ENCODE measurements around the gene CARD9. TPM values are rescaled to one million over a fixed set of nuclear protein-coding genes. Genes with fewer than 3 reads are reported as not detected.

Gene CARD9
- total RNA-seq, 2 experiments from 2014 or later: 0.92 to 1.7 TPM

- ChIA-PET CTCF (ENCODE audit: unreplicated experiment) (no interaction called here), POLR2A (no interaction called here)
- intact Hi-C loops (cut with micrococcal nuclease; ENCODE audit: unreplicated experiment): no loop called here
- no peaks in the 10 kb centered on the region for H3K79me2 ChIP-seq (ENCODE audit: insufficient read depth, low read depth, low read length)
- no peak for DNase-seq (ENCODE audit: low spot score)
- H3K27ac ChIP-seq (ENCODE audit: low read depth, low read length, poor library complexity, severe bottlenecking): no peak overlapping the region
- no peaks in the 10 kb centered on the region for H3K36me3 ChIP-seq (ENCODE audit: insufficient read depth, low read length)
- no peaks in the 10 kb centered on the region for H3K9me3 ChIP-seq (ENCODE audit: low read length)
- H3K9me2 ChIP-seq (ENCODE audit: insufficient read depth, low read length): no peaks in the 10 kb centered on the region
- H3K4me3 ChIP-seq (ENCODE audit: low read depth, low read length, poor library complexity, severe bottlenecking): no peak overlapping the region
- TF ChIP-seq CTCF (conservative IDR thresholded peaks at IDR 0.05; ENCODE audit: low read length) (no peak), EZH2phosphoT487 (IDR thresholded peaks at IDR 0.05; ENCODE audit: borderline replicate concordance, low read depth, low read length) (no peak)
- BruUV-seq (replicated peaks): no TSS peak
- no peaks in the 10 kb centered on the region for H3K4me1 ChIP-seq (ENCODE audit: insufficient read depth, low read length, poor library complexity, severe bottlenecking)
- H2AFZ ChIP-seq (ENCODE audit: low read length): no peak overlapping the region
- no peak overlapping the region for H3K4me2 ChIP-seq (ENCODE audit: low read length)
- no peaks in the 10 kb centered on the region for H4K20me1 ChIP-seq (ENCODE audit: insufficient read depth, low read length)
Measured at GRCh38 chr9:136347472-136348256, 25.8 kb downstream of the CARD9 start.

- DNase-seq (ENCODE audit: low spot score): no peak
- POLR2A ChIA-PET: no interaction called here
- Histone ChIP-seq H3K36me3 (ENCODE audit: insufficient read depth, low read length) (no peaks in the 10 kb centered on the region), H3K9me2 (ENCODE audit: insufficient read depth, low read length) (no peaks in the 10 kb centered on the region), H4K20me1 (ENCODE audit: insufficient read depth, low read length) (no peaks in the 10 kb centered on the region), H2AFZ (ENCODE audit: low read length) (no peak overlapping the region), H3K4me1 (ENCODE audit: insufficient read depth, low read length, poor library complexity, severe bottlenecking) (no peaks in the 10 kb centered on the region), H3K9me3 (ENCODE audit: low read length) (no peaks in the 10 kb centered on the region), H3K4me3 (ENCODE audit: low read depth, low read length, poor library complexity, severe bottlenecking) (no peak overlapping the region), H3K4me2 (ENCODE audit: low read length) (no peak overlapping the region), H3K79me2 (ENCODE audit: insufficient read depth, low read depth, low read length) (no peaks in the 10 kb centered on the region), H3K27ac (ENCODE audit: low read depth, low read length, poor library complexity, severe bottlenecking) (no peak overlapping the region)
- no TSS peak for BruUV-seq (replicated peaks)
- intact Hi-C loops (cut with micrococcal nuclease; ENCODE audit: unreplicated experiment): no loop called here
- CTCF ChIA-PET (ENCODE audit: unreplicated experiment): no interaction called here
- no peak for TF ChIP-seq CTCF (conservative IDR thresholded peaks at IDR 0.05; ENCODE audit: low read length)
- TF ChIP-seq EZH2phosphoT487 (IDR thresholded peaks at IDR 0.05; ENCODE audit: borderline replicate concordance, low read depth, low read length): no peak
Measured at GRCh38 chr9:136346927-136347465, 26.5 kb downstream of the CARD9 start.

GRCh38 chr9:136346157-136346481, 27.4 kb downstream of the CARD9 start:
- Histone ChIP-seq H3K36me3 (ENCODE audit: insufficient read depth, low read length) (no peaks in the 10 kb centered on the region), H3K9me2 (ENCODE audit: insufficient read depth, low read length) (no peaks in the 10 kb centered on the region), H3K4me3 (ENCODE audit: low read depth, low read length, poor library complexity, severe bottlenecking) (no peak overlapping the region), H3K4me1 (ENCODE audit: insufficient read depth, low read length, poor library complexity, severe bottlenecking) (no peaks in the 10 kb centered on the region), H2AFZ (ENCODE audit: low read length) (no peak overlapping the region), H3K9me3 (ENCODE audit: low read length) (no peaks in the 10 kb centered on the region), H3K79me2 (ENCODE audit: insufficient read depth, low read depth, low read length) (no peaks in the 10 kb centered on the region), H3K4me2 (ENCODE audit: low read length) (no peak overlapping the region), H4K20me1 (ENCODE audit: insufficient read depth, low read length) (no peaks in the 10 kb centered on the region), H3K27ac (ENCODE audit: low read depth, low read length, poor library complexity, severe bottlenecking) (no peak overlapping the region)
- POLR2A ChIA-PET: interaction anchor here (0.6 kb wide), 1 partner anchor 24 kb away, joined by 3 read pairs; no protein-coding TSS in a partner anchor
- no peak for TF ChIP-seq EZH2phosphoT487 (IDR thresholded peaks at IDR 0.05; ENCODE audit: borderline replicate concordance, low read depth, low read length)
- TF ChIP-seq CTCF (conservative IDR thresholded peaks at IDR 0.05; ENCODE audit: low read length): no peak
- no TSS peak for BruUV-seq (replicated peaks)
- intact Hi-C loops (cut with micrococcal nuclease; ENCODE audit: unreplicated experiment): no loop called here
- no peak for DNase-seq (ENCODE audit: low spot score)
- CTCF ChIA-PET (ENCODE audit: unreplicated experiment): no interaction called here

Measured in OCI-LY7 (cell line).